ENCODE results near the gene TEX22. TPM values are rescaled to one million over a fixed set of nuclear protein-coding genes. Genes with fewer than 3 reads are reported as not detected.

Gene TEX22
- polyA plus RNA-seq, 3 donors: 0.93 to 1.3 (median 1.0) TPM

GRCh38 chr14:105365681-105366080 lies 32.7 kb upstream of the TEX22 start:
- DNase-seq (ENCODE audit: low read depth in 3 of 3, low spot score in 2 of 3): no peak

- no peak for DNase-seq (ENCODE audit: low read depth in 3 of 3, low spot score in 2 of 3)
These were observed 31.8 kb upstream of the TEX22 start for GRCh38 chr14:105366386-105367074.

- DNase-seq (ENCODE audit: low read depth in 3 of 3, low spot score in 2 of 3): no peak
These were observed 31.0 kb upstream of the TEX22 start for GRCh38 chr14:105367116-105368031.

GRCh38 chr14:105368032-105368417 lies 30.3 kb upstream of the TEX22 start:
- DNase-seq (ENCODE audit: low read depth in 3 of 3, low spot score in 2 of 3): no peak

- DNase-seq (ENCODE audit: low read depth in 3 of 3, low spot score in 2 of 3): no peak
These were observed 29.9 kb upstream of the TEX22 start for GRCh38 chr14:105368426-105368825.

- no peak for DNase-seq (ENCODE audit: low read depth in 3 of 3, low spot score in 2 of 3)
These were observed 29.3 kb upstream of the TEX22 start for GRCh38 chr14:105368910-105369652.

GRCh38 chr14:105369653-105370040 lies 28.7 kb upstream of the TEX22 start:
- no peak for DNase-seq (ENCODE audit: low read depth in 3 of 3, low spot score in 2 of 3)

GRCh38 chr14:105374389-105374788 lies 23.9 kb upstream of the TEX22 start:
- no peak for DNase-seq (ENCODE audit: low read depth in 3 of 3, low spot score in 2 of 3)

- DNase-seq (ENCODE audit: low read depth in 3 of 3, low spot score in 2 of 3): no peak
These were observed 22.7 kb upstream of the TEX22 start for GRCh38 chr14:105375635-105376057.

GRCh38 chr14:105376521-105377440 lies 21.6 kb upstream of the TEX22 start:
- DNase-seq (ENCODE audit: low read depth in 3 of 3, low spot score in 2 of 3): no peak

- DNase-seq (ENCODE audit: low read depth in 3 of 3, low spot score in 2 of 3): no peak
These were observed 20.7 kb upstream of the TEX22 start for GRCh38 chr14:105377555-105378182.

GRCh38 chr14:105378199-105378598 lies 20.1 kb upstream of the TEX22 start:
- DNase-seq (ENCODE audit: low read depth in 3 of 3, low spot score in 2 of 3): no peak

- no peak for DNase-seq (ENCODE audit: low read depth in 3 of 3, low spot score in 2 of 3)
These were observed 19.3 kb upstream of the TEX22 start for GRCh38 chr14:105378873-105379685.

- DNase-seq (ENCODE audit: low read depth in 3 of 3, low spot score in 2 of 3): no peak
These were observed 18.4 kb upstream of the TEX22 start for GRCh38 chr14:105379946-105380345.

- DNase-seq (ENCODE audit: low read depth in 3 of 3, low spot score in 2 of 3): no peak
These were observed 17.6 kb upstream of the TEX22 start for GRCh38 chr14:105380756-105381155.

- DNase-seq (ENCODE audit: low read depth in 3 of 3, low spot score in 2 of 3): no peak
These were observed 16.6 kb upstream of the TEX22 start for GRCh38 chr14:105381446-105382342.

GRCh38 chr14:105382343-105383082 lies 15.8 kb upstream of the TEX22 start:
- no peak for DNase-seq (ENCODE audit: low read depth in 3 of 3, low spot score in 2 of 3)
